Esophagus squamous epithelium (tissue), 4 donors: ENCODE results near the gene ATRN.

Experiments
- CTCF ChIP-seq, 6 experiments: fragments of 450-650 bp in 4 of 6; fragments of 200-600 bp in 2 of 6; sonication (generic) in 2 of 6; IDR thresholded peaks; one replicate each; pipeline ENCODE4 v1.5.1; 2016 to 2019; ENCODE audit warnings: antibody characterized with exemption in 6 of 6, mild to moderate bottlenecking in 4 of 6, moderate library complexity in 4 of 6
- POLR2A ChIP-seq, 4 donors: fragments of 450-650 bp; IDR thresholded peaks; one replicate each; pipeline ENCODE4 v1.6.1; 2017; ENCODE audit warnings: antibody characterized with exemption in 4 of 4, mild to moderate bottlenecking in 4 of 4, moderate library complexity in 3 of 4

GRCh38 chr20:3613821-3614440 is 143.1 kb downstream of the ATRN start:
- TF ChIP-seq POLR2A (IDR thresholded peaks at IDR 0.05) (no peak), CTCF (IDR thresholded peaks at IDR 0.05) (no peak)
